H1 (cell line): Measurements from ENCODE around the gene CUBN. TPM values are rescaled to one million over a fixed set of nuclear protein-coding genes. Genes with fewer than 3 reads are reported as not detected.

Experiments used
- BRCA1 ChIP-seq: IDR thresholded peaks from 2 replicates; pipeline ENCODE4 v1.6.1; 2012; ENCODE audit warnings: low read depth, low read length, improper control_type of control experiment
- CEBPB ChIP-seq: IDR thresholded peaks from 2 replicates; pipeline ENCODE4 v1.6.1; 2012; ENCODE audit warnings: low read depth, low read length
- CHD7 ChIP-seq: fragments of 300-600 bp; sonication (generic); IDR thresholded peaks from 2 replicates; pipeline ENCODE4 v1.7.1; 2012; ENCODE audit warnings: low read length, moderate library complexity, mild to moderate bottlenecking, inconsistent platforms; ENCODE audit not compliant: insufficient replicate concordance
- EZH2 ChIP-seq: fragments of 200-600 bp; sonication (generic); IDR thresholded peaks from 2 replicates; pipeline ENCODE4 v1.7.1; 2012; ENCODE audit warnings: low read depth, mild to moderate bottlenecking, moderate library complexity, low read length, inconsistent platforms; ENCODE audit not compliant: severe bottlenecking
- KDM1A ChIP-seq: fragments of 200-600, 300-600 bp; sonication (generic); IDR thresholded peaks from 2 replicates; pipeline ENCODE4 v1.7.1; 2016; ENCODE audit warnings: mild to moderate bottlenecking, low read length, borderline replicate concordance
- KDM4A ChIP-seq: IDR thresholded peaks from one replicate; pipeline ENCODE4 v1.7.1; 2012; ENCODE audit warnings: low read depth, mild to moderate bottlenecking, moderate library complexity, low read length, inconsistent platforms; ENCODE audit not compliant: severe bottlenecking
- MAX ChIP-seq: IDR thresholded peaks from 2 replicates; pipeline ENCODE4 v1.6.1; 2012; ENCODE audit warnings: inconsistent platforms
- RFX5 ChIP-seq: IDR thresholded peaks from 2 replicates; pipeline ENCODE4 v1.6.1; 2011; ENCODE audit warnings: low read depth, low read length, improper control_type of control experiment, borderline replicate concordance
- RNF2 ChIP-seq: fragments of 200-900, 300-1000 bp; sonication (generic); IDR thresholded peaks from 2 replicates; pipeline ENCODE4 v1.7.1; 2016; ENCODE audit warnings: borderline replicate concordance, low read depth, mild to moderate bottlenecking, antibody characterized with exemption, low read length; ENCODE audit not compliant: poor library complexity, severe bottlenecking; ENCODE audit errors: missing control alignments
- SIX5 ChIP-seq: IDR thresholded peaks from 2 replicates; pipeline ENCODE4 v1.6.1; 2011; ENCODE audit warnings: mild to moderate bottlenecking, low read depth, low read length
- SP4 ChIP-seq: IDR thresholded peaks from 2 replicates; pipeline ENCODE4 v1.6.1; 2012; ENCODE audit warnings: low read length, inconsistent platforms
- TEAD4 ChIP-seq: IDR thresholded peaks from 2 replicates; pipeline ENCODE4 v1.6.1; 2012; ENCODE audit warnings: low read depth, low read length, inconsistent platforms, mixed read lengths
- polyA plus RNA-seq, 7 experiments: library from polyadenylated mRNA; depleted of rRNA in 3 of 7; stranded (reverse) in 5 of 7; unstranded in 2 of 7; fragments of >200 nt in 5 of 7; fragments of 200-250 nt in 2 of 7; gene quantifications; 1 replicate in 5 of 7; 2 replicates in 1 of 7; 4 replicates in 1 of 7; pipeline versions ENCODE4 v1.2.1 to v1.2.3, GENCODE V29; 2011 to 2013; ENCODE audit warnings: missing spikeins in 2 of 7, mixed read lengths in 2 of 7
- total RNA-seq: library from RNA; stranded (reverse); fragmentation: NEBNext Ultra II Directional; extraction: Animal tissue kit (Norgen Biotek cat#: 25700); gene quantifications from 2 replicates; pipeline ENCODE4 v1.2.1, GENCODE V29; 2021

The CUBN gene
- total and polyA plus RNA-seq, 2 of the 8 experiments (the other 6 are each of a cell fraction or from before 2014, with no cell fraction given) = 0.04 to 0.08 TPM

GRCh38 chr10:16820018-16820417, 309.6 kb downstream of the CUBN start (continued):
- TF ChIP-seq CHD7 = no peak
- no peak for TF ChIP-seq KDM1A
- TF ChIP-seq RNF2 = no peak
- TF ChIP-seq TEAD4 = no peak
- no peak for TF ChIP-seq BRCA1
- TF ChIP-seq RFX5 = no peak
- no peak for TF ChIP-seq EZH2
- TF ChIP-seq SP4 = no peak
- no peak for TF ChIP-seq CEBPB
- no peak for TF ChIP-seq MAX
- TF ChIP-seq KDM4A = no peak
- no peak for TF ChIP-seq SIX5
